HG03066 (cell line): Measurements from ENCODE around the gene PRR23E.

ENCODE experiments used
- ATAC-seq: cut with Tn5 transposase; IDR thresholded peaks from one replicate; pipeline ENCODE4 v1.9.1; 2021; ENCODE audit warnings: low read depth; ENCODE audit not compliant: unreplicated experiment

The PRR23E gene

DNA sequence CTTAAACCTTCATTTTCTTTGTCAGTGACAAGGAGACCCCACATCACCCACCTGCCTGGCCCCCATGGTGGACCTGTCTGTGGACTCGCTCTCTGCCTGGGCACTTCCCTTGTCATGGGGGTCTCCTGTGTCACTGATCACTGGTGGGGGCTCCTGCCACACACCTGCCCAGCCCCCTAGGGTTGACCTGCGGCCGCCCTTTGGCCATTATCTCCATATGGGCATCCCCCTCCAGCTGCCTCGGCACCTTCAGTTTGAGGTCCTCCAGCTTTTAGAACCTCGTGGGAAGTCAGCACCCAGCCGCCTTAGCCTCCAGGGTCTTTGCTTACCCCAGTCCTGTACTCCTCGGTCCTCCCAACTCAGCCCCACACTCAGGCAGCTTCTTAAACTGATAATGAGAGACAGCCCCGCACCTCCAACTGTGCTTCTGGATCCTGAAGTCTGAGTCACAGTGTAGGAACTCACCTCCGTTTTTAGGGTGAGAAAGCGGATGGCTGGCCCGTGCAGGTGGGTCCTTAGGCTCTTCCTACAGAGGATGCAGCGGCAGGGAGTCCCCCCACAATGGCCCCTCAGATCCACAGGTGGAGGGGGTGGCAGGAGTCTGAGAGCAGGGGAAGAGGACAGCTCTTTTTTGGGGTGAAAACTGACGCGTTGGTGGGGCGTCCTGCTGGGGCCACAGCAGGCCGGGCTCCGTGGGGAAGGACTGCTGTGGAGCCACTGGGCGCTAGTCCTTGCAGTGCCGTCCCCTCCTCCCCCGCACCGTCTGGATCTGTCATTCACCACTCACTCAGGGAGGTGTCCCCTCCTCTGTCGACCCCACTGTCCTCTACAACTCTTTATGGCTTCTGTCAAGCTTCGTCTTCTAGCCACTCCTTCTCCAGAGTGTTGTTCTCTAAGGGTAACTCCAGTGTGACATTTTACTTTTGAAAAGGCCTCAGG lies 8.7 kb upstream of the PRR23E start:
- no peak for ATAC-seq

DNA sequence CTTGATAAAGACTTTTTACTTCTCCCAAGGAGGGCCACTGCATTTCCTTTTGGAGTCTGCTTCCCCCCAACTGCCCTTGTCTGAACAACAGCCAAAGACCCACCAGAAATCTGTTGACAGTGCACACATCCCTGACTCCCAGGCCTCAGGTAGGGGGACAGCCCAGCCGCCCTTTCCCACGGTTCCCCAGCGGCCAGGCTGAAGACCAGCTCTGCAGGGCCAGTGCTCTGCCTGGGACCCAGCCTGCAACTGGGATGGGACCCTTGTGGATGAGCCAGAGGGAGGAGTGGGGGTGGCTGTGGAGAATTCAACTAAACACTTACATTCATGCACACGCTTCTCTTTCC lies 8.1 kb upstream of the PRR23E start:
- ATAC-seq, result no peak

- no peak for ATAC-seq
Observed at GRCh38 chr3:127185268-127185667, 7.7 kb upstream of the PRR23E start.

DNA sequence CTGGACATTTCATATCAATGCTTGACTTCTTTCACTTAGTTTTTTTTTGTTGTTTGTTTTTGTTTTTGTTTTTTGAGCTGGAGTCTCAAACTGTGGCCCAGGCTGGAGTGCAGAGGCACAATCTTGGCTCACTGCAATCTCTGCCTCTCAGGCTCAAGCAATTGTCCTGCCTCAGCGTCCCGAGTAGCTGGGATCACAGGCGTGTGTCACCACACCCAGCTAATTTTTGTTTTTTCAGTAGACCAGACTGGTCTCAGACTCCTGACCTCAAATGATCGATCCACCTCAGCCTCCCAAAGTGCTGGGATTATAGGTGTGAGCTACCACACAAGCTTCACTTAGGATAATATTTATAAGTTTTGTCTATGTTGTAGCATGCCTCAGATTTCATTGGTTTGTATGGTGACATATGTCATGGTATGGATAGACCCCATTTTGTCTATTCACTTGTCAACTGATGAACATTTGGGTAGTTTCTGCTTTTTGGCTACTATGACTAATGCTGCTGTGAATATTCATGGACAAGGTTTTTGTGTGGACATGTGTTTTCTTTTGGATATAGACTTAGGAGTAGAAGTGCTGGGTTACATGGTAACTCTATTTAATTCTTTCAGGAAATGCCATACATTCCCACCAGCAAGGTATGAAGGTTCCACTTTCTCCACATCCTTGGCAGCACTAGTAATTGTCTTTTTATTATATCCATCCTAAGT lies 6.8 kb upstream of the PRR23E start:
- no peak for ATAC-seq

GRCh38 chr3:127187316-127187715 lies 5.6 kb upstream of the PRR23E start:
- ATAC-seq, result no peak

DNA sequence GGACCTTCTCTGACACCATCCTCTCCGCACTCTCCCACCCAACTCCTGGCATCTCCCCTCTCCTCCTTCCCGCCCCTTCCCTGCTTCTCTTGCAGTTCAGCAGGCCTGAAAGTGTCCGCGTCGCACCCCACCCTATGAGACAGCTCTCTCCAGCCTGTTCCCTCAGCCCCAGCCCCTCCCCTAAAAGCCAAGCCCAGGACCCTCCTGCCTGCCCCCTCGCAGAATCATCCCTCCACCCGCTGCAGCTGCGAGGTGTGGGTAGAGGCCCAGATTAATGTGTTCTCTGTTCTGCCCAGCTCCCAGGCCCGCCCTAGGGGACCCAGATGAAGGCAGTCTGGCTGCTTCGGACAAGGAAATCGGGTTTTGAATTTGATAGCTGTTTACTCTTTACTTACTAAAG lies 410 bp downstream of the PRR23E start:
- no peak for ATAC-seq

DNA sequence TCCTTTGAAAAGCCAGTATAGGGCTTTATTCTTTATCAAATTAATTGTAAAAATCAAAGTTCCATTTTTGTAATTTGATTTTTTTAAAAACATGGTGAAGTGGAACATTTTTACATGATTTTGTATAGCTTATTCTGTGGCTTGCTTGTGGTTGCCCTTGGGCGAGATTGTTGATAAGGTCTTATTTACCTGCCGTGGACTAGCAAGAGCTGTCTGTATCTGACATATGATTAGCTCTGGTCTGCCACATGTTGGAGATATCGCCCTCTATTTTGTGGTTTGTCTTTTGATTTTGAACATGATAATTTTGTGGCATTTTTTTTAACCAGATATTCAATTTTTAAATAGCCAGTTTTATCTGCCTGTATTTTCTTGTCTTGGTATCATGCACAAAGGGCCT lies 844 bp downstream of the PRR23E start:
- no peak for ATAC-seq

GRCh38 chr3:127194601-127195187 lies 1.8 kb downstream of the PRR23E start:
- ATAC-seq, result no peak

GRCh38 chr3:127195417-127195816 lies 2.5 kb downstream of the PRR23E start:
- no peak for ATAC-seq

GRCh38 chr3:127196002-127196401 lies 3.1 kb downstream of the PRR23E start:
- no peak for ATAC-seq

- no peak for ATAC-seq
Observed at GRCh38 chr3:127196466-127197299, 3.8 kb downstream of the PRR23E start.

DNA sequence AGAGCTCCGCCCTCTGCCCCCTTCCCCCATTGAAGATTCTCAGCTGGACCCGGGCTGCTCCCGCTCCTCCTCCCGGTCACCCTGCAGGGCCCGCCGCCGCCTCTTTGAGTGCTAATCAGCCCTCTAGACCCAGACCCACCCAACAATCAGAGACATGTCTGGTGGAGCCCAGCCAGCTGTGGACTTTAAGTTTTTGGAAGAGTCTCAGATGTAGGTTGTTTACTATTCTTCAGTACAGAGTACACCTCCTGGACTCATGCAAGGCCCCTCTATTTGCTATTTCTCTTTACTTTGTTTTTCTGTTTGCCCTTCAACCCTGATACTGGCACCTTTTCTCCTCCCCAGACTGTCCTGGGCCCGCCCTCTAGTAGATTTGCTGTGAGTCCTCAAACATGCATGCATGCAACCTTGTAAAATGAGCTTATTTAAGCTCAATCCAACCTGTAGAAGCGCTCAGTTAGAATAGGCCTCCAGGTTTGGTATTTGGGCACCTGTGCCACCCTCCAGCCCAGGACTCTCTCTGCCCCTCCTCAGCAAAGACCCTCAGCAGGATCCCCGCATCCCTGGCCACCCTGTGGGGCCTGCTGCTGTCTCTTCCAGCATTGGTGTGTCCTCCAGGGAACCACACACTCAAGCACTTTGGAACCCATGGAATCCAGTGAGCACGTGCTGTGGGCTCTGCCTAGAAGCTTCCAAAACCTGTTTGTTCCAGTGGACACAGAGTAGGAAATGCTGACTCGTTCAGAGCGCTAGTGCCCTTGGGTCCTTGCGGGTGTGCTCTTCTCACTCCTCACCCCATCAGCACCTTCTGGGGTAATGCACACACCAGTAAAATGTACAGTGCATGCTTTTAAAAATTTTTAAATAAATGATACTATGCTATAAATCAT lies 4.6 kb downstream of the PRR23E start:
- ATAC-seq, result no peak

DNA sequence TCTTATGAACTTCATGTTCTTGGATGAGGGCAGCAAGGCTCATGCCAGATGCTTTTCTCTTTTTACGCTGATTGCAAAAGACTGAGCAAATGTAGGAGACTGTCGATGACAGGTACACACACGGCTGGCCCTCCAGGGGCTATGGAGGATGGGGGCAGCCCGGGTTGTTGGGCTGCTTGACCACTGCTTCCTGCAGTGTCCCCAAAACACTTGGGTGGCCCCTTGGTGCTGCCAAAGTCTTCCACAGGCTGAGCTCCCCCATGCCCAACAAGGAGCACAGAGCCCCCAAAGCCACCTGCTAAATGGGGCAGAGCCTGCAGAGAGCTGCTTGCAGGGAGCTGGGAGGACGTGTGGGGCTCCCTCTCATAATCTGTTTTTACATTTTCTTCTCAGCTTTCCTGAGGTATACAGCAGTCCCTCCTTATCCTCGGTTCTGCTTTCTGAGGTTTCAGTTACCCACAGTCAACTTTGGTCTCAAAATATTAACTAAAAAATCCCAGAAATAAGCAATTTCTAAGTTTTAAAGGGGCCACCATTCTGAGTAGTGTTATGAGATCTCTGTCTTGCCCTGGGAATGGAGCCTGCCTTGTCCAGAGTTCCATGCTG lies 7.3 kb downstream of the PRR23E start:
- ATAC-seq, result no peak

- ATAC-seq, result no peak
Observed at GRCh38 chr3:127203024-127203423, 10.1 kb downstream of the PRR23E start.

- no peak for ATAC-seq
Observed at GRCh38 chr3:127204841-127205582, 12.1 kb downstream of the PRR23E start.

- ATAC-seq, result no peak
Observed at GRCh38 chr3:127206154-127206553, 13.2 kb downstream of the PRR23E start.

DNA sequence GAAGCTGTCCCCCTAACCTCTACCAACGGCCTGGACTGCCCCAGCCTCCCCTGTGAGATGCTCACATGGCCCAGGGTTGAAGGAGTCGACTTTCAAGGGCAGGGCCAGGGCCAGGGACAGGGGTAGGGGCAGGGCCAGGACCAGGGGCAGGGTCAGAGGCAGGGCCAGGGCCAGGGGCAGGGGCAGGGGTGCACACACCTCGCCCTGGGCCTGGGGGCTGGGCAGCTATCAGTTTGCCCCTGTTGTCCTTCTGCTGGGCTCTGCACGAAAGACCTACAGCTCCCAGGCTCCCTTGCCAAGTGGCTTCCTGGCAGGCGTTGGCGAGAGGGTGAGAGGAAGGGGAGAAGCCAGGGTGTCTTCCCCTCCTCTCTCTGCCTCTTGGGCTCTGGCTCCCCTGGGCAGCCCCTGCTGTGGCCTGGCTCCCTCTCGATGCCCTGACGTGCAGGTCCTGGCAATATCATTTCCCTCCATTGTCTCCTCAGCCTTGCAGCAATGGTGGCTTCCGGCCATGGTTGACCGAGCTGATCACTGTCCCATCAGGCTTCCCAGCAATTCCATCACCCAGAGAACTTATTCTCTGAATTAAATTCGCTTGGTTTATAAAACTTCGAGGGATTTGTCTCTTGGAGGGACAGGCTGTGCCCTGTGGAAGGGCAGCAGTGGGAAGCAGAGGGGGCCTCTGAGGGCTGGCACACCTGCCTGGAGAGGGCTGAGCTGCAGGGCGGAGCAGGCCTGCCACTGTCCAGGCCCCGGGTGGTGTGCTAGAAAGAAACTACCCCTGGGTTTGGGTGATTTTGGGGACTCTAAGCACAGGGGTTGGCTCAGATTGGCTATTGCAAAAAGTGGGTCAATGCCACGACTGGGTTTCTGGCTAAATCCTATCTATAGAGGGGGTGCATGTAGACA lies 13.9 kb downstream of the PRR23E start:
- no peak for ATAC-seq
